ENCODE measurements around the gene ATP8A2.

ATP8A2 gene

DNA sequence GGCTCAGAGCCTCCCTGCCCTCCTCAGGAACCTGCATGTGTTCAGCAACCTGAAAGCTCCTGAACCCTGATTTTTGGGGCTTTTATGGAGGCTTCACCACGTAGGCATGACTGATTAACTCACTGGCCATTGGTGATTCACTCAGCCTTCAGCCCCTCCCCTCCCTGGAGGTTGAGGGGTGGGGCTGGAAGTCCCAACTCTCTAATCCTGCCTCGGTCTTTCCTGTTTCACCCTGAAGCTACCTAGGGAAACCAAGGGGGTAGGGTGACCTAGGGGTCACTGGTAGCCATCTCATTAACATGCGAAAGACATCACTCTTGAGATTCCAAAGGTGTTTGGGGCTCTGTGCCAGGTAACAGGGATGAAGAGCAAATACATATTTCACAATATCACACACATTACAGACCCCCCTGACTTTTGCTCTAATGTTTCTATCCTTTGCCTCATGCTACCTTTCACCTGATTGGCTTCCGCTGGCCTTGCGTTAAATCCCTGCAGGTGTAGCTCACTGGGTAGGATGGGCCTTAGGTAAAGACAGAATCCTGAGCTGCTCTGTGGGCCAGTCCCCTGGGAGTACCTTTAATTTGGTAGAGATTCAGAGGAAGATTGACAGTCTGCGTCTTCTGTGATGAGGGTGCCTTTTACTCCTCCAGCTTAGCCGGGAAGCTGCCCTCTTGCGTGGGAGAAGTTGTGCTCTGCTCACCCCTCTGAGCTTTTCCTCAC lies 260.6 kb downstream of the ATP8A2 start:
- TF ChIP-seq, protein P1, sequence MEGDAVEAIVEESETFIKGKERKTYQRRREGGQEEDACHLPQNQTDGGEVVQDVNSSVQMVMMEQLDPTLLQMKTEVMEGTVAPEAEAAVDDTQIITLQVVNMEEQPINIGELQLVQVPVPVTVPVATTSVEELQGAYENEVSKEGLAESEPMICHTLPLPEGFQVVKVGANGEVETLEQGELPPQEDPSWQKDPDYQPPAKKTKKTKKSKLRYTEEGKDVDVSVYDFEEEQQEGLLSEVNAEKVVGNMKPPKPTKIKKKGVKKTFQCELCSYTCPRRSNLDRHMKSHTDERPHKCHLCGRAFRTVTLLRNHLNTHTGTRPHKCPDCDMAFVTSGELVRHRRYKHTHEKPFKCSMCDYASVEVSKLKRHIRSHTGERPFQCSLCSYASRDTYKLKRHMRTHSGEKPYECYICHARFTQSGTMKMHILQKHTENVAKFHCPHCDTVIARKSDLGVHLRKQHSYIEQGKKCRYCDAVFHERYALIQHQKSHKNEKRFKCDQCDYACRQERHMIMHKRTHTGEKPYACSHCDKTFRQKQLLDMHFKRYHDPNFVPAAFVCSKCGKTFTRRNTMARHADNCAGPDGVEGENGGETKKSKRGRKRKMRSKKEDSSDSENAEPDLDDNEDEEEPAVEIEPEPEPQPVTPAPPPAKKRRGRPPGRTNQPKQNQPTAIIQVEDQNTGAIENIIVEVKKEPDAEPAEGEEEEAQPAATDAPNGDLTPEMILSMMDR (IDR thresholded peaks at IDR 0.05; ENCODE audit: borderline replicate concordance, control extremely low read depth, extremely low read depth, insufficient read depth, missing control alignments), result no peak
- in situ Hi-C loops (cut with MboI; ENCODE audit: low sequenced_read_pairs, unreplicated experiment), result no loop called here
- DNase-seq (ENCODE audit: low spot score), result no peak

DNA sequence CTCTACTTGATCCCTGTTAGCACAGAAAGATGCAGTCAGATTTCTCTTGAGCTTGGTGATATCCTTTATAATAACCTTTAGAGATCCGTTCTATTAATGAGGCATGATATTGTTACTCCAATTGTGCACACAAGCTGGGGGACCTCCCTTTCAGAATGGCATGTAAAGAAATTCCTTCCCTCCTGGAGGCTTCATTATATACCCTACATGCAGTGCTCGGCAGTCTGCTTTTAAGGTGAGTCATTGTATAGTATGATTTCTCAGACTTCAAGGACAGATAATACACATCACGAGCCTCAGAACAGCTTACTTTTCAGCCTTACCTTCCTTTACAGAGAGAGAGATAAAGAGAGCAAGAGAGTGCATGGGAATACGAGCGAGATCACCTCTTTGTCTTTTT lies 261.3 kb downstream of the ATP8A2 start:
- in situ Hi-C loops (cut with MboI; ENCODE audit: low sequenced_read_pairs, unreplicated experiment), result no loop called here
- DNase-seq (ENCODE audit: low spot score), result no peak
- TF ChIP-seq, protein P1 (IDR thresholded peaks at IDR 0.05; ENCODE audit: borderline replicate concordance, control extremely low read depth, extremely low read depth, insufficient read depth, missing control alignments), result no peak

DNA sequence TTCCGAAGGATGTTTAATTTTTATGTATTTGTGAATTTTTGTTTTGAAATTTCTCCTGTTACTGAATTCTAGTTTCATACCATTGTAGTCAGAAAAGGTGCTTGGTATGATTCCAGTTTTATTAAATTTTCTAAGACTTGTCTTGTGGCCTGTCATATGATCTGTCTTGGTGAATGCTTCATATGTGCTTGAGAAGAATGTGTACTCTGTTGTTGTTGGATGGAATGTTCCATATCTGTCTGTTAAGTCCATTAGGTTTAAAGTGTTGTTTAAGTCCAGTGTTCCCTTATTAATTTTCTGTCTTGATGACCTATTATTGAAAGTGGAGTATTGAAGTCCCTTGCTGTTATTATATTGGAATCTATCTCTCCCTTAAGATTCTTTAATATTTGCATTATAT lies 273.9 kb downstream of the ATP8A2 start:
- TF ChIP-seq, protein P1 (IDR thresholded peaks at IDR 0.05; ENCODE audit: borderline replicate concordance, control extremely low read depth, extremely low read depth, insufficient read depth, missing control alignments), result no peak
- in situ Hi-C loops (cut with MboI; ENCODE audit: low sequenced_read_pairs, unreplicated experiment), result no loop called here
- no peak for DNase-seq (ENCODE audit: low spot score)

DNA sequence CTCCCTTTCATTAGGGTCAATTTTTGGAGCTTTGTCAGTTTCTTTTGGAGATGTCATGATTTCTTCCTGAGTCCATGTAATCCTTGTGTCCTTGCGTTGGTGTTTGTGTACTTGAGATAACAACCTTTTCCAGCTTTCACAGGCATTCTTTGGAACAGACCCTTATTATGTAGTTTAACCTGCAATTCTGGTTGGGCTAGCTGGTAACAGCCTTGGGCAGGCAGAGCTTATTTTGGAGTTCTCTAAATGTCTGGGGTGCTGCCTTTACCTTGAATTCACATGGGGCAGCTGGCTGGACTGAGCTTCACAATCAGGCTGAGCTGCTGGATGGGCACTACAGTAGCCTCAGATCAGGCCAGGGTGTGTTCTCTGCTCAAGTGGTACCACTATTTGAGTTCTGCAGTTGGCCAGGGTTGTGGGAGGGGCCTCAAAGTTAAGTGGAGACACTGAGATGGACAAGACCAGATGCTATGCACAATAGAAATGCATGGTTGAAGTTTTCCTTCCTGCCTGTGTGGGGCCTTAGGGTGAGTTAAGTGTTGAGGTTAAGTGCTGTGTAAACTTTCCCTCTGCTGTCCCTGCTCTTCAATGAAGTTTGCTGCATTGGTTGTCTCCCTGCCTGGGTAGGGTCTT lies 277.3 kb downstream of the ATP8A2 start:
- TF ChIP-seq, protein P1 (IDR thresholded peaks at IDR 0.05; ENCODE audit: borderline replicate concordance, control extremely low read depth, extremely low read depth, insufficient read depth, missing control alignments), result no peak
- in situ Hi-C loops (cut with MboI; ENCODE audit: low sequenced_read_pairs, unreplicated experiment), result no loop called here
- DNase-seq (ENCODE audit: low spot score), result no peak

DNA sequence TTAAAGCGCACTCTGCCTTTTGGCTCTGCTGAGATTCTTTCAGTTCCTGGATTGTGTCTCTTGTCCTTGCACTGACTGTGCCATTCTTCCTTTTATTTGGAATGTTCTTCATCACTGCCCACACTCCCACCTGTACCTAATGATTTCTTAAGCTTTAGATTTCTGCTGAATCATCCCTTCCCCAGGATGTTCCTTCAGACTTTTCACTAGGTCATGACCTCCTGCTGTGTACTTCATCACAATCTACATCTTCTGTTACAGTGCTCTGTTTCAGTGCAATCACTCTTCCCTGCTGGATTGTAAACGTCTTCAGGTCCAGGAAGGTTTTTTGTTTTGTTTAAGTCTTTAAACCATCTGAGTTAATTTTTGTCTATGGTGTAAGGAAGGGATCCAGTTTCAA lies 281.0 kb downstream of the ATP8A2 start:
- DNase-seq (ENCODE audit: low spot score), result no peak
- in situ Hi-C loops (cut with MboI; ENCODE audit: low sequenced_read_pairs, unreplicated experiment), result no loop called here
- TF ChIP-seq, protein P1 (IDR thresholded peaks at IDR 0.05; ENCODE audit: borderline replicate concordance, control extremely low read depth, extremely low read depth, insufficient read depth, missing control alignments), result no peak

DNA sequence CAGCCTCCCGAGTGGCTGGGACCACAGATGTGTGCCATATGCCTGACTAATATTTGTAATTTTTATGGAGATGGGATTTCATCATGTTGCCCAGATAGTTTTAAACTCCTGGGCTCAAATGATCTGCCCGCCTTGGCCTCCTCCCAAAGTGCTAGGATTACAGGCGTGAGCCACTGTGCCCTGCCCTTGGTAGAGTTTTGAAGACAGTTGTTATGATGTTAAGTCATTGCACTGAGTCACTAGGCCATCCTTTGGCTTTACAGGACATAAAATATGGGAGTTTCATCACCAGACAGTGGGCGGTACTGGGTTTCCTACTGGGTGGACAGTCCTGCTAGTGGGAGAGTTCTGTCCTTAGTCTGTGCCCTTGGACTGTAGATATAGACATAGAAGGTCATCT lies 282.5 kb downstream of the ATP8A2 start:
- no peak for DNase-seq (ENCODE audit: low spot score)
- TF ChIP-seq, protein P1 (IDR thresholded peaks at IDR 0.05; ENCODE audit: borderline replicate concordance, control extremely low read depth, extremely low read depth, insufficient read depth, missing control alignments), result no peak
- in situ Hi-C loops (cut with MboI; ENCODE audit: low sequenced_read_pairs, unreplicated experiment), result no loop called here
